SH-SY5Y (cell line): ENCODE measurements around the gene AP2S1.
A peak's percentile ranks its signal among the peaks of the same experiment; 100 is the strongest.

Experiments used
- GATA2 ChIP-seq: IDR thresholded peaks from 2 replicates; pipeline ENCODE4 v1.6.1; 2011; ENCODE audit warnings: mild to moderate bottlenecking, low read depth, low read length
- GATA3 ChIP-seq: IDR thresholded peaks from 2 replicates; pipeline ENCODE4 v1.6.1; 2011; ENCODE audit warnings: low read depth, mild to moderate bottlenecking, low read length, moderate library complexity

AP2S1 gene

GRCh38 chr19:46860125-46860845 is 9.6 kb upstream of the AP2S1 start:
- TF ChIP-seq GATA2 (no peak), GATA3 (no peak)

DNA sequence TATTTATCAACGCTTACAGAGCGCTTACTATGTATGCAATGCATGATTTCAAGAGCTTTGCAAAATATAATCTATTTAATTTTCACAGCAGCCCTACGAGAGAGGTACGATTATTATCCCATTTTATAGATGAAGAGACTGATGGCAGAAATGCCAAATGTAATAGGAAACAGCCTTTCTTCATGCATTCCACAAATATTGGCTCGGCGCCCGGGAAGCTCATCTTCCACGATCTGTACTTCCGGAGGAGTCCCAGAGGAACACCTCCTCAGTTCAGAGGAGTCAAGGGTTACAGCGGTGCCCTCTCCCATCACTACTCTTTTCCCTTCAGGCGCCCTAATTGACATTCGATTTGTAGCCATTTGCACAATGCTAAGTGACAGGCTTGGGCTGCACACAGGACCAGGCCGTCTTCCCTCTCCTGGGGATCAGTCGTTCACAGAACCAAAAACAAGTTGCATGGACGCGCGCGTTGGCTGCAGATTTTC is 9.0 kb upstream of the AP2S1 start:
- TF ChIP-seq GATA2 (peak; percentile 27; the same call in 1 of the 2 replicates), GATA3 (no peak)

DNA sequence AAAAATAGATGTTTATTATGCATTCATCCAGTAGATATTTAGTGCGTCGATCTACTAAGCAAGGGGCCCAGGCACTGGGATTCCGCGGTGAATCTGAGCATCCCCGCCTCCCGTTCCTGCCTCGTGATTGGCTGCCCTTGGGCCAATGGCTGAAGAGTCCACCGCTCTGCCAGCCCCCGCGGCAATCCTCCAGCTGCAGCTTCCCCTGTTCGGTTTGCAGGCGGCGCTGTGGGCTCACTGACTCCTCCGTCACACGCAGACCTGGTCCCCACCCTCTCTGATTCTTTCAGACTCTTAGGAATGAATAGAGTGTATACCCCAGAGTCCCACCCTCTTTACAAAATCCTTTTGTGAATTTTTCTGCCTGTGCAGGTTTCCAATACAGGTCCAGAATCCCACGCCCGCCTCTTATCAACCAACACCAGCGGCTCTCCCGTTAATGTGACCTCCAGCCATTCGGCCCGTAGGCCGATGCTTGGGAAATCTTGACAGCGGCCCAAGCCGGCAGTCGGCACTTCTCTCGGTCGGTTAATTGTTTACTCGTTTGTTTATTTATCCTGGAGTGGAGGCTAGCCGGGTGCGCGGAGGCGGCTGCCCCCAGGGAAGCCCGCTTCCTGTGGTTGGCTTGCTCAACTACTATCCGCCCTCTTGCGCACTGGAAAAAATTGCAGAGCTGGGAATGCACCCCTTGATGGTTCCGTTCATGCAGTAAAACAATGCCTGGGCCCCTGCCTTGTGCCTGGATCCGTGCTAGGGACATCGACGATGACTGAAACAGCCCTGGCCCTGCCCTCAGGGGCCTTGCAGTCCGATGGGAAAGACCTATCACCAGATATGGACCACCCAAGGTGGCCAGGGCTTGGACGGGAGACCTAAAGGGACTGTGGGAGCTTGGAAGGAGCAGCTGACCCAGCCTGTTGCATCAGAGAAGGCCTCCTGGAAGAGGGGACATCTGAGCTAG is 5.7 kb upstream of the AP2S1 start:
- no peak for TF ChIP-seq GATA2
- TF ChIP-seq GATA3, result no peak

GRCh38 chr19:46852830-46853229 is 2.2 kb upstream of the AP2S1 start:
- no peak for TF ChIP-seq GATA3
- no peak for TF ChIP-seq GATA2

DNA sequence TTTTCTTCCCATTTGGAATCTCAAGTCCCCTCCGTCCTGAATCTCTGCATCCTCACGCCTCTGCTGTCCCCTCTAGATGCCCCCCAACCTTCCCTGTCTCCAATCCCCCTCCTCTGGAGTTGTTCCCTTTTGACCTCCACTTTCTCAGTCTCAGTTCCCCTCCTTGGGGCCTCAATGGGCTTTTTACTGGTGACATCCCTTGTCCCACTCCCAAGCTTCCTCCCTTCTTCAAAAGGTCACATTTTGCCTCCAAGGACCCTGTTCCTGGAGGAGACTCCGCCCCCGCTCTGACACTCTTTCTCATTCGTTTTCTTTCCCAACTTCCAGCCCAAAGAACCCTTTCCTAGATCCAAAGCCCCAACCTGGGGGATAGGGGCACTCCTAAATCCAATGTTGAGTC is 1.0 kb downstream of the AP2S1 start:
- no peak for TF ChIP-seq GATA2
- no peak for TF ChIP-seq GATA3

- no peak for TF ChIP-seq GATA2
- no peak for TF ChIP-seq GATA3
Measured at GRCh38 chr19:46848389-46848788, 2.3 kb downstream of the AP2S1 start.

DNA sequence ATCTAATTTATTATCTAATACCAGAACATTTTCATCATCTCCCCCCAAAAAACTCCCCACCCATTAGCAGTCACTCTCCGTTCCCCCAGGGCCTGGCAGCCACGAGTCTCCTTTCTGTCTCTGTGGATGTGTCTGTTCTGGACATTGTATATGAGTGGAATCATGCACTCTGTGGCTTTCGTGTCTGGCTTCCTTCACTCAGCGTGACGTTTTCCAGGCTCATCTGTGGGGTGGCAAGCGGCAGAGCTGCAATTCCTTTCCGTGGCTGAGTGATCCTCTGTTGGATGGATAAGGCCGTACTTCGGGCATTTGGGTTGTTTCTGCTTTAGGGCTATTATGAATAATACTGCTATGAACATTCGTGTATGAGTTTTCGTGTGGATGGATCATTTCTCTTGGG is 3.1 kb downstream of the AP2S1 start:
- no peak for TF ChIP-seq GATA3
- TF ChIP-seq GATA2, result 0 out of 2 replicates have a peak, but pooled peaks have one; percentile 8

DNA sequence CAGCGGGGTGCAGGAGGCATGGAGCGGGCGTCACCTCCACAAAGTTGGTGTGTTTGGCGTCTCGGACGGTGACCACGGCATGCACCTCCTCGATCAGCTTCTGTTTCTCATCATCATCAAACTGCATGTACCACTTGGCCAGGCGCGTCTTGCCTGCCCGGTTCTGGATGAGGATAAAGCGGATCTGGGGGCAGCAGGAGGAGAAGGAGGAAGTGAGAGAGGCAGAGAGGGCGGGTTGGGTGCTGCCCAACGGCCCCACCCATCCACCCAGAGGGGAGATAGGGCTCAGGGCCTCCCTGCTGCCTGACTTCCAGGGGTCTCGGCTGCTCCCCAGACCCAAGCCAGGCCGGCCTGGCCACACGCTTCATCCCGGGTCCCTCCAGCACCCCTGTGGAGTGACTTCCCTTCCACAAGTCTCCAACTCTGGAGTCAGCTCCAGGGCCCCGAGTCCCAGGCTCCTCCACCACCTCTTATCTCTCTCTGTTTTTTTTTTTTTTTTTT is 4.6 kb downstream of the AP2S1 start:
- TF ChIP-seq GATA3 (no peak), GATA2 (no peak)

GRCh38 chr19:46844067-46844489 is 6.6 kb downstream of the AP2S1 start:
- TF ChIP-seq GATA2 (no peak), GATA3 (no peak)

GRCh38 chr19:46842791-46843190 is 7.9 kb downstream of the AP2S1 start:
- TF ChIP-seq GATA2, result no peak
- TF ChIP-seq GATA3, result no peak

DNA sequence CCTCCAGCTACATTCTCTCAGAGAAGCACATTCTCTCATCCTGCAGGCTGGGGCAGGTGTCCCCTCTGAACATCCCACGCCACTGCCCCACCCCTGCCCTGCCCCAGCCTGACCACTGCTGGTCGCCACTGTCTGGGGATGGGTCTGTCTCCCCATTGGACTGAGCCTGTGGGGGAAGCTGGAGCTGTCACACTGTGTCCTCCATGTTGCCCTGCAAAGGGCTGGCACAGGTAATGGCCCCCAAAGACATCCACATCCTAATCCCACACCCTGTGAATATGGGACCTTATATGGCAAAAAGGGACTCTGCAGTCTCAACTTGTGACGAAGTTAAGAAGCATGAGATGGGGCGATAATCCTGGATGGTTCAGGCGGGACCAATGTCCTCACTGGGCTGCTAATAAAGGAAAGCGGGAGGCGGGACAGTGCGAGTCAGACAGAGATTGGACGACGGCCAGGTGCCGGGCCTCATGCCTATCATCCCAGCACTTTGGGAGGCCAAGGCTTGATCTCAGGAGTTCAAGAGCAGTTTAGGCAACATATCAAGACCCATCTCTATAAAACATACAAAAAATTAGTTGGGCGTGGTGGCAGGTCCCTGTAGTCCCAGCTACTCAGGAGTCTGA is 9.1 kb downstream of the AP2S1 start:
- TF ChIP-seq GATA3 (no peak), GATA2 (no peak)

DNA sequence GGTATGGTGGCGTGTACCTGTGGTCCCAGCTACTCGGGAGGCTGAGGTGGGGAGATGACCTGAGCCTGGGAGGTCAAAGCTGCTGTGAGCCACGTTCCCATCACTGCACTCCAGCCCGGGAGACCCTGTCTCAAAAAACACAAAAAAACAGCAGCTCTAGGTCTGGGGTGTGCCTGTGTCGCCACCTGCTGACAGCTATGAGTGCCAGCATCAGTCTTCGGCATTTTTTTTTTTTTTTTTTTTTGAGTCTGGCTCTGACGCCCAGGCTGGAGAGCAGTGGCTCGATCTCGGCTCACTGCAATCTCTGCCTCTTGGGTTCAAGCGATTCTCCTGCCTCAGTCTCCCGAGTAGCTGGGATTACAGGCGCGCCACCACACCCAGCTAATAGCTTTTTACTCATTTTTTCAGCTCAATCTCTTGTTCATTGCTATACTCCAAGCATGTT is 10.1 kb downstream of the AP2S1 start:
- TF ChIP-seq GATA3 (no peak), GATA2 (no peak)

DNA sequence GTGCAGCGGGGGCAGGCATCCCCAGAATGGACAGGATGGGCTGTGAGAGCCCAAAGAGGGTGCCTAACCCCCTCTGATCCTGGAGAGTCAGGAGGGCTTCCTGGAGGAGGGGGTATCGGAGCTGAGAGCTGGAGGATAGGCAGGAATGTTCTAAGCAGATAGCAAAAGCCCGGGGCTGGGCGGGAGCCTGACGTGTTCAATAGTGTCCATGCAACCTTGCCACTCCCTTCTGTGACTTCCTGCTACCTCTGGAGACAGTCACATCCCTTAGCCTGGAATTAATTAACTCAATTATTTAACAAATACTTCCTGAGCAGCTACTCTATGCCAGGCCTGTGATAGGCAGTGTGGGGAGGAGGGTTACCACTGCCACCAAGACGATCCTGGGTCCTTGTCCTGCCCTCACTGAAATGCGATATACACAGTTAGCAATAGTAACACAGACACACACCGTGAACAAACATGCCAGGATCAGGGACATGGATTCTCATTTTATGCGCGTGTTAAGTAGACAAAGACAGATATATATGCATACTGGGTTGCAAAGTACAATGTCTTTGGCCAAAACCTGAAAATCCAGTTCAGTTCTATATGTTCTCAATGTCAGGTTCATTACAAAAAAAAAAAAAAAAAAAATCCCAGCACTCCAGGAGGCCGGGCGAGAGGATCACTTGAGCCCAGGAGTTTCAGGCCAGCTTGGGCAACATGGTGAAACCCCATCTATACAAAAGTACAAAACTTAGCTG is 10.7 kb downstream of the AP2S1 start:
- TF ChIP-seq GATA2 (no peak), GATA3 (no peak)

DNA sequence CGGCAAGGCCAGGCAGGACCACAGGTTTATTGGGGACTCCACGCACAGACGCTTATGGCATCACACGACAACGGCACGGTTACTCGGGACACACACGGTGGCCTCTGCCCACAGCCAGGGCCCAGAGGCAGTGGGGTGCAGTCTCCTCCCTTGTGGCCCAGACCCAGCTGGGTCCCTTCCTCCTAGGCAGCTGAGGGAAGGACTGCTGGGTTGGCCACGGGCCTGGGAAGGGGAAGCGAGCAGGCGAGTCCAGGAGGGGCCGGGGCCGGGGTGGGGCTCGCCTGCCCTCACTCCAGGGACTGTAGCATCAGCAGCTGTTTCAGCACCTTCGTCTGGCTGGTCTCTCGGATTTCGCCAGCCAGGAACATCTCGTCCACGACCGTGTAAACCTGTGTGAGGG is 12.5 kb downstream of the AP2S1 start:
- no peak for TF ChIP-seq GATA2
- TF ChIP-seq GATA3, result no peak
